ENCODE results near the gene OR6M1. TPM values are rescaled to one million over a fixed set of nuclear protein-coding genes. Genes with fewer than 3 reads are reported as not detected.

The OR6M1 gene, protein sequence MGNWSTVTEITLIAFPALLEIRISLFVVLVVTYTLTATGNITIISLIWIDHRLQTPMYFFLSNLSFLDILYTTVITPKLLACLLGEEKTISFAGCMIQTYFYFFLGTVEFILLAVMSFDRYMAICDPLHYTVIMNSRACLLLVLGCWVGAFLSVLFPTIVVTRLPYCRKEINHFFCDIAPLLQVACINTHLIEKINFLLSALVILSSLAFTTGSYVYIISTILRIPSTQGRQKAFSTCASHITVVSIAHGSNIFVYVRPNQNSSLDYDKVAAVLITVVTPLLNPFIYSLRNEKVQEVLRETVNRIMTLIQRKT
- not detected for total RNA-seq

GRCh38 chr11:123806249-123806648 is at the start of gene OR6M1:
Gene OR6M1 (minus strand): TSS chr11:123806349. CDS start chr11:123806349, 0 bp downstream.
- no peaks in the 10 kb centered on the region for H3K4me1 ChIP-seq
- no peaks in the 10 kb centered on the region for H3K27me3 ChIP-seq
- intact Hi-C loops (cut with DNase I; ENCODE audit: low total_unique reads) = no loop called here
- H3K27ac ChIP-seq = no peak within 1 kb of the TSS
- H3K36me3 ChIP-seq = no peaks in the 10 kb centered on the region
- TF ChIP-seq, protein P1, sequence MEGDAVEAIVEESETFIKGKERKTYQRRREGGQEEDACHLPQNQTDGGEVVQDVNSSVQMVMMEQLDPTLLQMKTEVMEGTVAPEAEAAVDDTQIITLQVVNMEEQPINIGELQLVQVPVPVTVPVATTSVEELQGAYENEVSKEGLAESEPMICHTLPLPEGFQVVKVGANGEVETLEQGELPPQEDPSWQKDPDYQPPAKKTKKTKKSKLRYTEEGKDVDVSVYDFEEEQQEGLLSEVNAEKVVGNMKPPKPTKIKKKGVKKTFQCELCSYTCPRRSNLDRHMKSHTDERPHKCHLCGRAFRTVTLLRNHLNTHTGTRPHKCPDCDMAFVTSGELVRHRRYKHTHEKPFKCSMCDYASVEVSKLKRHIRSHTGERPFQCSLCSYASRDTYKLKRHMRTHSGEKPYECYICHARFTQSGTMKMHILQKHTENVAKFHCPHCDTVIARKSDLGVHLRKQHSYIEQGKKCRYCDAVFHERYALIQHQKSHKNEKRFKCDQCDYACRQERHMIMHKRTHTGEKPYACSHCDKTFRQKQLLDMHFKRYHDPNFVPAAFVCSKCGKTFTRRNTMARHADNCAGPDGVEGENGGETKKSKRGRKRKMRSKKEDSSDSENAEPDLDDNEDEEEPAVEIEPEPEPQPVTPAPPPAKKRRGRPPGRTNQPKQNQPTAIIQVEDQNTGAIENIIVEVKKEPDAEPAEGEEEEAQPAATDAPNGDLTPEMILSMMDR (IDR thresholded peaks at IDR 0.05) = no peak
- TF ChIP-seq POLR2A (IDR thresholded peaks at IDR 0.05) = no peak
- DNase-seq = no peak
- H3K9me3 ChIP-seq = no peaks in the 10 kb centered on the region
- no peak within 1 kb of the TSS for H3K4me3 ChIP-seq

GRCh38 chr11:123853038-123853437 is 46.9 kb upstream of the OR6M1 start:
- Histone ChIP-seq H3K4me3 (no peak overlapping the region), H3K27ac (no peak overlapping the region), H3K36me3 (no peaks in the 10 kb centered on the region), H3K4me1 (no peaks in the 10 kb centered on the region), H3K9me3 (no peaks in the 10 kb centered on the region), H3K27me3 (no peaks in the 10 kb centered on the region)
- DNase-seq = no peak
- intact Hi-C loops (cut with DNase I; ENCODE audit: low total_unique reads) = no loop called here
- no peak for TF ChIP-seq POLR2A (IDR thresholded peaks at IDR 0.05)
- TF ChIP-seq, protein P1 (IDR thresholded peaks at IDR 0.05) = no peak

DNA sequence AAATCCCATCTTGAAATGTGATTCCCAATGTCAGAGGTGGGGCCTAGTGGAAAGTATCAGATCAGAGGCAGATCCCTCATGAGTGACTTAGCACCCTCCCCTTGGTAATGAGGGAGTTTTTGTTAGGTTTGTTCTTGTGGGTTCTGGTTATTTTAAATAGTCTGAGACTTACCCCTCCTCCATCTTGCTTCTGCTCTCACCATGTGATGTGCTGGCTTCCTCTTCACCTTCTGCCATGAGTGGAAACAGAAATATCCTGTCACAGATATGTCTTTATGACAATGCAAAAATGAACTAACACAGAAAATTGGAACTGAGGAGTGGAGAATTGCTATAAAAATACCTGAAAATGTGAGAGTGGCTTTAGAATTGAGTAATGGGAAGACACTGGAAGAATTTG is 46.2 kb upstream of the OR6M1 start:
- Histone ChIP-seq H3K9me3 (no peaks in the 10 kb centered on the region), H3K27me3 (no peaks in the 10 kb centered on the region), H3K27ac (no peak overlapping the region), H3K4me1 (no peaks in the 10 kb centered on the region), H3K4me3 (no peak overlapping the region), H3K36me3 (no peaks in the 10 kb centered on the region)
- no peak for TF ChIP-seq POLR2A (IDR thresholded peaks at IDR 0.05)
- TF ChIP-seq, protein P1 (IDR thresholded peaks at IDR 0.05) = no peak
- intact Hi-C loops (cut with DNase I; ENCODE audit: low total_unique reads) = no loop called here
- DNase-seq = no peak

GRCh38 chr11:123851110-123851509 is 45.0 kb upstream of the OR6M1 start:
- no peaks in the 10 kb centered on the region for H3K36me3 ChIP-seq
- H3K4me1 ChIP-seq = no peaks in the 10 kb centered on the region
- no peak for TF ChIP-seq POLR2A (IDR thresholded peaks at IDR 0.05)
- TF ChIP-seq, protein P1 (IDR thresholded peaks at IDR 0.05) = no peak
- no peaks in the 10 kb centered on the region for H3K9me3 ChIP-seq
- DNase-seq = no peak
- no peak overlapping the region for H3K27ac ChIP-seq
- intact Hi-C loops (cut with DNase I; ENCODE audit: low total_unique reads) = no loop called here
- no peaks in the 10 kb centered on the region for H3K27me3 ChIP-seq
- no peak overlapping the region for H3K4me3 ChIP-seq

GRCh38 chr11:123841174-123841573 is 35.0 kb upstream of the OR6M1 start:
- no peaks in the 10 kb centered on the region for H3K36me3 ChIP-seq
- H3K27me3 ChIP-seq = no peaks in the 10 kb centered on the region
- no peak overlapping the region for H3K27ac ChIP-seq
- no peak overlapping the region for H3K4me3 ChIP-seq
- no peaks in the 10 kb centered on the region for H3K9me3 ChIP-seq
- intact Hi-C loops (cut with DNase I; ENCODE audit: low total_unique reads) = no loop called here
- DNase-seq = no peak
- TF ChIP-seq, protein P1 (IDR thresholded peaks at IDR 0.05) = no peak
- no peak for TF ChIP-seq POLR2A (IDR thresholded peaks at IDR 0.05)
- H3K4me1 ChIP-seq = no peaks in the 10 kb centered on the region
